Suprapubic skin (tissue), 4 donors: ENCODE measurements around the gene RPL10. TPM values are rescaled to one million over a fixed set of nuclear protein-coding genes. Genes with fewer than 3 reads are reported as not detected.

ENCODE experiments used
- DNase-seq, 2 donors: peaks; one replicate each; pipeline ENCODE4 v3.0.0-alpha.2; 2019; ENCODE audit warnings: low spot score in 2 of 2
- H3K27ac ChIP-seq: fragments of 200-600 bp; sonication (generic); one replicate; pipeline ENCODE4 v1.5.1; 2019
- H3K27me3 ChIP-seq: fragments of 200-600 bp; sonication (generic); one replicate; pipeline ENCODE4 v1.5.1; 2019
- H3K36me3 ChIP-seq: fragments of 200-600 bp; sonication (generic); one replicate; pipeline ENCODE4 v1.5.1; 2019
- H3K4me1 ChIP-seq: fragments of 200-600 bp; sonication (generic); one replicate; pipeline ENCODE4 v1.5.1; 2019
- H3K4me3 ChIP-seq: fragments of 200-600 bp; sonication (generic); one replicate; pipeline ENCODE4 v1.5.1; 2019; ENCODE audit warnings: mild to moderate bottlenecking
- H3K9me3 ChIP-seq: fragments of 200-600 bp; sonication (generic); one replicate; pipeline ENCODE4 v1.5.1; 2019
- CTCF ChIP-seq, 2 donors: fragments of 200-600 bp in 1 of 2; fragments of 450-650 bp in 1 of 2; sonication (generic) in 1 of 2; IDR thresholded peaks; one replicate each; pipeline ENCODE4 v1.5.1; 2016 to 2019; ENCODE audit warnings: antibody characterized with exemption in 2 of 2, mild to moderate bottlenecking in 1 of 2, moderate library complexity in 1 of 2
- EP300 ChIP-seq: sonication (generic); formaldehyde crosslinking; IDR thresholded peaks from one replicate; pipeline ENCODE4 v1.6.1; 2017; ENCODE audit warnings: antibody characterized with exemption
- POLR2A ChIP-seq, 2 donors: fragments of 450-650 bp; IDR thresholded peaks; one replicate each; pipeline ENCODE4 v1.6.1; 2017; ENCODE audit warnings: antibody characterized with exemption in 2 of 2, mild to moderate bottlenecking in 2 of 2, moderate library complexity in 2 of 2
- POLR2AphosphoS5 ChIP-seq, 3 donors: sonication (generic); formaldehyde crosslinking; IDR thresholded peaks; one replicate each; pipeline ENCODE4 v1.6.1; 2017; ENCODE audit warnings: antibody characterized with exemption in 3 of 3
- WGBS: methylation state at CpG from one replicate; pipeline ENCODE4 v1.1.5; 2018; 5-methylcytosine and 5-hydroxymethylcytosine counted together
- total RNA-seq, 4 donors: library from RNA; depleted of rRNA; stranded (reverse); fragments of >200 nt; gene quantifications; one replicate each; pipeline ENCODE4 v1.1.0, GENCODE V29; 2016

Gene RPL10
- total RNA-seq, result 1,000 to 10,000 TPM; 3,684 to 7,390 (median 6,600) TPM

- Histone ChIP-seq H3K9me3 (no peaks in the 10 kb centered on the region), H3K4me1 (peaks cover 34% of the 10 kb centered on the region)
- WGBS, result 48% methylated on average over 51 of the region's 69 CpGs
These were observed at the start of gene RPL10 for GRCh38 chrX:154397888-154398667. TSS of gene RPL10 (plus strand) at chrX:154398377. CDS start at chrX:154398520, 143 bp downstream.

GRCh38 chrX:154348646-154349358 is 49.4 kb upstream of the RPL10 start:
- WGBS, result 88% methylated on average over 9 of the region's 24 CpGs
- Histone ChIP-seq H3K36me3 (peaks cover 54% of the 10 kb centered on the region), H3K27me3 (no peaks in the 10 kb centered on the region), H3K4me1 (peaks cover 7% of the 10 kb centered on the region), H3K9me3 (no peaks in the 10 kb centered on the region), H3K4me3 (no peak overlapping the region), H3K27ac (no peak overlapping the region)
- peak in 1 of 2 donors; percentile 57 for DNase-seq
- TF ChIP-seq EP300, result no peak
- TF ChIP-seq CTCF (IDR thresholded peaks at IDR 0.05), result no peak
- TF ChIP-seq POLR2A (IDR thresholded peaks at IDR 0.05), result no peak
- no peak for TF ChIP-seq POLR2AphosphoS5 (IDR thresholded peaks at IDR 0.05)

More at GRCh38 chrX:154397888-154398667, at the start of gene RPL10:
- peak; percentile 95 for DNase-seq
- Histone ChIP-seq H3K36me3 (peaks cover 8% of the 10 kb centered on the region), H3K27ac (peak within 1 kb of the TSS; percentile 98), H3K4me3 (peak within 1 kb of the TSS; percentile 70), H3K27me3 (no peaks in the 10 kb centered on the region)
- TF ChIP-seq EP300, result no peak
- peak; percentile 94 to 95 for TF ChIP-seq POLR2A (IDR thresholded peaks at IDR 0.05)
- peak; percentile 97 to 100 (median 99) for TF ChIP-seq POLR2AphosphoS5 (IDR thresholded peaks at IDR 0.05)
- no peak for TF ChIP-seq CTCF (IDR thresholded peaks at IDR 0.05)

- H3K27ac ChIP-seq, result no peak overlapping the region
- peaks cover 7% of the 10 kb centered on the region for H3K4me1 ChIP-seq
- peaks cover 61% of the 10 kb centered on the region for H3K36me3 ChIP-seq
- DNase-seq, result no peak
- H3K4me3 ChIP-seq, result no peak overlapping the region
- 84% methylated on average over 6 of the region's 19 CpGs for WGBS
- no peaks in the 10 kb centered on the region for H3K27me3 ChIP-seq
- no peaks in the 10 kb centered on the region for H3K9me3 ChIP-seq
- TF ChIP-seq POLR2AphosphoS5 (IDR thresholded peaks at IDR 0.05) (no peak), CTCF (IDR thresholded peaks at IDR 0.05) (no peak), EP300 (no peak), POLR2A (IDR thresholded peaks at IDR 0.05) (no peak)
These were observed 48.7 kb upstream of the RPL10 start for GRCh38 chrX:154349359-154349935.

GRCh38 chrX:154349979-154350378 is 48.2 kb upstream of the RPL10 start:
- Histone ChIP-seq H3K27me3 (no peaks in the 10 kb centered on the region), H3K36me3 (peaks cover 66% of the 10 kb centered on the region), H3K4me1 (peaks cover 7% of the 10 kb centered on the region), H3K4me3 (no peak overlapping the region), H3K9me3 (no peaks in the 10 kb centered on the region), H3K27ac (no peak overlapping the region)
- no peak for DNase-seq
- 89% methylated on average over 11 of the region's 15 CpGs for WGBS
- no peak for TF ChIP-seq POLR2AphosphoS5 (IDR thresholded peaks at IDR 0.05)
- TF ChIP-seq POLR2A (IDR thresholded peaks at IDR 0.05), result no peak
- TF ChIP-seq CTCF (IDR thresholded peaks at IDR 0.05), result no peak
- TF ChIP-seq EP300, result no peak
